Measurements from ENCODE around the gene MYO1C. TPM values are rescaled to one million over a fixed set of nuclear protein-coding genes. Genes with fewer than 3 reads are reported as not detected.

Gene MYO1C
- total and polyA plus RNA-seq, 3 donors from 2014 or later = 45.0 to 68.3 (median 49.2) TPM

DNA sequence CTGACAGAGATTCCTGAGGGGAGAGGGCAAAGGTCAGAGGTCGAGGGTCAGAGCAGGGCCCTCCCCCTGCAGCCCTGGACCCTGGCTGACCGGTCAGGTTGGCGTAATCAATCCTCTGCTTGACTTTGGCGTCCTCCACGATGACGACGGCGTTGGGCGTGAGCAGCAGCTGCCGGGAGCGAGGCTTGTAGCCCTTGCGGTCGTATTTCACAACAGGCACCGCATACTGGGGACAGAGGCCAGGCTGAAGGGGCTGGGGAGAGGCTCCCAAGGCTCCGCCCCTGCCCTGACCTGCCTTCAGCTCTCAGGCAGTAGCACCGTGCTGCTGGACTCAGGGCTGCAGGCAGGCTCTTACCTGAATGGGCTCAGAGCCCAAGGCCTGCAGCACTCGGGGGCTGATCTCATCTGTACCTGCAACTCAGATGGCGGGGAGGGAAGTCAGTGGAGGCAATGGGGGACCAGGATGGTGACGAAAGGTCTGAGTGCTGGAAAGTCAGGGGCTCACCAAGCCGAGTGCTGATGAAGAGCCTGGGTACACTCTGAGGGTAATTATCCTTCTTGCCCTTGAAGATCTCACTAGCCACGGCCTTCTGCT is 24.5 kb downstream of the MYO1C start:
- WGBS, 2 donors = 69 to 83% methylated on average over 7 to 21 of the region's 21 CpGs
- no peak overlapping the region for H3K4me3 ChIP-seq
- no peak overlapping the region for H3K27ac ChIP-seq
- DNase-seq = no peak
- no peaks in the 10 kb centered on the region for H3K9me3 ChIP-seq
- H3K36me3 ChIP-seq (ENCODE audit: low read depth, missing control alignments) = no peaks in the 10 kb centered on the region
- intact Hi-C loops (cut with DNase I; ENCODE audit: low total_unique reads) = no loop called here
- no peaks in the 10 kb centered on the region for H3K27me3 ChIP-seq
- TF ChIP-seq POLR2A (IDR thresholded peaks at IDR 0.05) = no peak
- TF ChIP-seq, protein P1, sequence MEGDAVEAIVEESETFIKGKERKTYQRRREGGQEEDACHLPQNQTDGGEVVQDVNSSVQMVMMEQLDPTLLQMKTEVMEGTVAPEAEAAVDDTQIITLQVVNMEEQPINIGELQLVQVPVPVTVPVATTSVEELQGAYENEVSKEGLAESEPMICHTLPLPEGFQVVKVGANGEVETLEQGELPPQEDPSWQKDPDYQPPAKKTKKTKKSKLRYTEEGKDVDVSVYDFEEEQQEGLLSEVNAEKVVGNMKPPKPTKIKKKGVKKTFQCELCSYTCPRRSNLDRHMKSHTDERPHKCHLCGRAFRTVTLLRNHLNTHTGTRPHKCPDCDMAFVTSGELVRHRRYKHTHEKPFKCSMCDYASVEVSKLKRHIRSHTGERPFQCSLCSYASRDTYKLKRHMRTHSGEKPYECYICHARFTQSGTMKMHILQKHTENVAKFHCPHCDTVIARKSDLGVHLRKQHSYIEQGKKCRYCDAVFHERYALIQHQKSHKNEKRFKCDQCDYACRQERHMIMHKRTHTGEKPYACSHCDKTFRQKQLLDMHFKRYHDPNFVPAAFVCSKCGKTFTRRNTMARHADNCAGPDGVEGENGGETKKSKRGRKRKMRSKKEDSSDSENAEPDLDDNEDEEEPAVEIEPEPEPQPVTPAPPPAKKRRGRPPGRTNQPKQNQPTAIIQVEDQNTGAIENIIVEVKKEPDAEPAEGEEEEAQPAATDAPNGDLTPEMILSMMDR (IDR thresholded peaks at IDR 0.05) = no peak
- H3K4me1 ChIP-seq = no peaks in the 10 kb centered on the region

GRCh38 chr17:1467258-1467657 is 25.2 kb downstream of the MYO1C start:
- no peak for TF ChIP-seq POLR2A (IDR thresholded peaks at IDR 0.05)
- TF ChIP-seq, protein P1 (IDR thresholded peaks at IDR 0.05) = no peak
- H3K9me3 ChIP-seq = no peaks in the 10 kb centered on the region
- no peaks in the 10 kb centered on the region for H3K36me3 ChIP-seq (ENCODE audit: low read depth, missing control alignments)
- no peak overlapping the region for H3K27ac ChIP-seq
- H3K4me1 ChIP-seq = no peaks in the 10 kb centered on the region
- H3K4me3 ChIP-seq = no peak overlapping the region
- no peak for DNase-seq
- no peaks in the 10 kb centered on the region for H3K27me3 ChIP-seq
- WGBS, 2 donors = 91 to 93% methylated on average over 15 of the region's 16 CpGs
- intact Hi-C loops (cut with DNase I; ENCODE audit: low total_unique reads) = no loop called here

- TF ChIP-seq, protein P1 (IDR thresholded peaks at IDR 0.05) = no peak
- no peak for TF ChIP-seq POLR2A (IDR thresholded peaks at IDR 0.05)
- intact Hi-C loops (cut with DNase I; ENCODE audit: low total_unique reads) = no loop called here
- 81 to 86% methylated on average over 2 to 8 of the region's 8 CpGs for WGBS, 2 donors
Observed at GRCh38 chr17:1464186-1464585, 28.3 kb downstream of the MYO1C start.

DNA sequence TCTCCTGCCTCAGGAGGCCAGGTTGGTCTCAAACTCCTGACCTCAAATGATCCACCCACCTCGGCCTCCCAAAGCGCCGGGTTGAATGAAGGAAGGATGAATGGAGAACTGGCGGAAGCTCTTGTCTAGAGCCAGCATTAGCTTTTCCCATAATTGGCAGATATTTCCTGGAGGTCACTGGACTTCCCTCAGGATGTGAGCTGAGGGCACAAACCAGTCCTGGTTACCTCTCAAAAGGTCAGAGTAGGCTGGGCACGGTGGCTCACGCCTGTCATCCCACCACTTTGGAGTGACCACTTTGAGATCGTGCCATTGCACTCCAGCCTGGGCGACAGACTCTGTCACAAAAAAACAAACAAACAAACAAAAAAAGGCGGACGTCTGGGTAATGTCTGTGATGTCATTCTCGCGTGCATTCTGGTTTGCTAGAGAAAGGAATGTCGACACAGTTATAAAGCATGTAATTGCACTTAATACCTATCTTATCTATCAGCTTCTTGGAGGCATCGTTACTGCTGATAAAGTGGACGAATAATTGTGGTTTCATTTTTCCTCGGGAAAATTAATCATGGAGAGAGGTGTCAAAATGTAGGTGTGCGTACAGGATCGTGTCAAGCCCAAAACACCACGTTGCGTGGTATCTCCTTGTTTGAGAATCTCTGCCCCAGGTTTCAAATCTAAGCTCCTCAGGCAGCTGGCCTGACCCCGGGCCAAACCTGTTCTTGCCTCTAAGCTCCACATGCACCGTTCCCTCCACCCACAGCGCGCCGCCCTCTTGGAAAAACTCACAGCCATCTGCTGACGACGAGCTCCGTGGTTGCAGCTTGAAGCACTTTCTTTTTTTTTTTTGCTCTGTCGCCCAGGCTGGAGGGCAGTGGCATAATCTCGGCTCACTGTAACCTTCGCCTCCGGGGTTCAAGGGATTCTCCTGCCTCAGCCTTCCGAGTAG is 30.0 kb downstream of the MYO1C start:
- intact Hi-C loops (cut with DNase I; ENCODE audit: low total_unique reads) = no loop called here
- Histone ChIP-seq H3K36me3 (ENCODE audit: low read depth, missing control alignments) (no peaks in the 10 kb centered on the region), H3K27ac (no peak overlapping the region), H3K4me1 (no peaks in the 10 kb centered on the region), H3K9me3 (no peaks in the 10 kb centered on the region), H3K4me3 (no peak overlapping the region), H3K27me3 (no peaks in the 10 kb centered on the region)
- no peak for DNase-seq
- no peak for TF ChIP-seq POLR2A (IDR thresholded peaks at IDR 0.05)
- TF ChIP-seq, protein P1 (IDR thresholded peaks at IDR 0.05) = no peak
- WGBS, 2 donors = 84 to 87% methylated on average over 33 of the region's 33 CpGs

More at GRCh38 chr17:1464186-1464585, 28.3 kb downstream of the MYO1C start:
- Histone ChIP-seq H3K4me3 (no peak overlapping the region), H3K27ac (no peak overlapping the region), H3K9me3 (no peaks in the 10 kb centered on the region), H3K27me3 (no peaks in the 10 kb centered on the region), H3K4me1 (no peaks in the 10 kb centered on the region), H3K36me3 (ENCODE audit: low read depth, missing control alignments) (no peaks in the 10 kb centered on the region)
- DNase-seq = no peak

Data from testis (tissue), 3 donors.